ENCODE results near the gene SIX3.

The SIX3 gene

DNA sequence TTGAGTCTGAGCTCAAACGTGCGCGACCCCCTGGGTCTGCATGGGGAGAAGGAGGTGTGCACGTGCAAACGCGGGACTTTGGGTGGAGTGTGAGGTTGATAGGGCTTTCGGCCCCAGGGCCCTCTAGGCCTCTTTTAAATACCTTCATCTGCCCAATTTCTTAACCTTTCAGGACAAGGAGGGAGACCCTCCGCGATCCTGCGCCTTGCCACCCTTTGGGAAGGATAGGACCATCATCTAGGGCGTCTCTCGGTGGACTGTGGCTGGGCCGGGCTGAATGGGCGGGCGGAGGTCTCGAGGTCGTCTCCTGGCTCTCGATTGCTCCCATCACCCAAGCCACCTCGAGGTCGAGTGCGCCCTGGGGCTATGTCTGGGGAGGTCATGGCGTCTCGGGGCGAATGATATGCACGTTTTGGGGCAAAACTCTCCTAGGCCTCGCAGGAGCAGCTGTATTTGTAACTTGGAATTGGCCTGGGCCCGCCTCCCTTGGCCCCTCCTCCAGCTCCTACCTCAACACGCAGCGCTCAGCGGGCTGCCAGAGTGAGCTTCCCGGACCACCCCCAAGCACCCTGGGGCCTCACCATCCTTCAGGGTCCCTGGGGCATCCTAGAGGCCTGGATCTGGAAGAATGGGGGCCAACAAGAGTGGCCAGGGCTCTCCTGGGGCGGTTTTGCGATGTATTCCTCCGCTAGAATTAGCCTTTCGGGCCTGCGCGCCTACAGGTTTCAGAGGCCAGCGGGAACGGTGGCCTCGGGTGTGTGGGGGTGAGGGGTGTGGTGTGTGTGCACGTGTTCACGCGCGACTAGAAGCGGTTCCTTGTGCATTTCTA lies 8.7 kb upstream of the SIX3 start:
- peaks cover 0 to 9% of the 10 kb centered on the region in 2 donors for H3K9me3 ChIP-seq (replicated peaks in 1 of 2; ENCODE audit: control insufficient read depth in 2 of 2, insufficient read depth in 1 of 2, low read depth in 1 of 2, low read length in 2 of 2)
- no peak overlapping the region for H2AFZ ChIP-seq (ENCODE audit: low read length)
- peaks cover 0 to 100% (median 0%) of the 10 kb centered on the region in 3 experiments for H3K27me3 ChIP-seq (ENCODE audit: control insufficient read depth in 3 of 3, insufficient read depth in 3 of 3, low read depth in 1 of 3, low read length in 3 of 3)
- H3K4me1 ChIP-seq (ENCODE audit: control insufficient read depth in 2 of 2, insufficient read depth in 1 of 2, low read depth in 1 of 2, low read length in 2 of 2), result peaks cover 20 to 31% of the 10 kb centered on the region in 2 donors
- H3K4me3 ChIP-seq (ENCODE audit: low read length in 2 of 2), result peak overlapping the region in 1 of 2 donors; percentile 86
- H3K79me1 ChIP-seq (ENCODE audit: low read depth, low read length), result peaks cover 13% of the 10 kb centered on the region
- H4K91ac ChIP-seq (ENCODE audit: low read depth, low read length, poor library complexity), result no peak overlapping the region
- peak overlapping the region; percentile 95 for H3K9ac ChIP-seq (ENCODE audit: low read depth, low read length, poor library complexity)
- no peak overlapping the region for H2AK5ac ChIP-seq (ENCODE audit: low read depth, low read length)
- H3K4ac ChIP-seq (ENCODE audit: low read length), result no peak overlapping the region
- H4K8ac ChIP-seq (ENCODE audit: low read depth, low read length), result no peak overlapping the region
- H2BK120ac ChIP-seq (ENCODE audit: low read depth, low read length), result peak overlapping the region; percentile 100
- no peak overlapping the region for H3K14ac ChIP-seq (ENCODE audit: low read length)
- no peak for DNase-seq (ENCODE audit: low spot score)
- peak overlapping the region; percentile 94 for H3K4me2 ChIP-seq (ENCODE audit: insufficient read depth, low read length, poor library complexity, severe bottlenecking)
- no peak overlapping the region for H3K23ac ChIP-seq (ENCODE audit: low read depth, low read length, poor library complexity)
- H3K18ac ChIP-seq (ENCODE audit: low read length), result peak overlapping the region; percentile 93
- H2BK12ac ChIP-seq (ENCODE audit: low read length), result peak overlapping the region; percentile 73
- H2BK5ac ChIP-seq (ENCODE audit: low read length), result peak overlapping the region; percentile 98
- no CpG with 5 or more reads among the region's 45 CpGs for WGBS, 2 donors (ENCODE audit: extremely low coverage in 2 of 2, insufficient read length in 2 of 2, insufficient replicate concordance in 1 of 2)
- no peaks in the 10 kb centered on the region for H3K36me3 ChIP-seq (replicated peaks in 1 of 2; ENCODE audit: control insufficient read depth in 2 of 2, insufficient read depth in 2 of 2, low read length in 2 of 2)
- H3K27ac ChIP-seq (replicated peaks; ENCODE audit: low read length), result no peak overlapping the region
- peak overlapping the region; percentile 95 for H2BK15ac ChIP-seq (ENCODE audit: low read length)

DNA sequence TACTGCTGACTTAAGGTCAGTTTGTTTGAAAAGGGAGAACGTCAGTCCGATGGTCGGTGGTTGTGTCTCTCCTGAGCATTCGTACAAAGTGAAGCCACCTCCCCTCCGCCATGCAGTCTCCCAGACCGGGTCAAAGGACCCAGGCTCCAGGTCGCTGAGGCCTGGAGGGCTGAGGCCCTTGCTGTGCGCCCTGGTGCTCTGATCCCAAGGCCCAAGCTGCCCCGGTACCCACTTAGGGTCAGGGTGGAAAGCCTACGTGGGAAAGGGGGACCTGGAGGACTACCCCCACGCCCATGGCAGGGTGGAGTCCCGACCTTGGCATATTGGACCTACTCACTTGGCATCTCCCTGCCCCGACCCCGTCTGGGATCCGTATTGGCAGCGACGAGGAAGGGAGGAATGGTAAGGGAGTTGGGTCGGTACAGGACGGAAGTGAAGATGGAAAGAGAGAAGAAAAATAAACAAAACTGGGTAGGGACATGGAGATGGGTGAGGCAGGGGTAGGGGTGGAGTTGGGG lies 8.0 kb upstream of the SIX3 start:
- H3K4me2 ChIP-seq (ENCODE audit: insufficient read depth, low read length, poor library complexity, severe bottlenecking), result peak overlapping the region; percentile 94
- DNase-seq (ENCODE audit: low spot score), result no peak
- no peak overlapping the region for H2AFZ ChIP-seq (ENCODE audit: low read length)
- H3K4me1 ChIP-seq (ENCODE audit: control insufficient read depth in 2 of 2, insufficient read depth in 1 of 2, low read depth in 1 of 2, low read length in 2 of 2), result peaks cover 15 to 31% of the 10 kb centered on the region in 2 donors
- peaks cover 13% of the 10 kb centered on the region for H3K79me1 ChIP-seq (ENCODE audit: low read depth, low read length)
- peak overlapping the region; percentile 95 for H2BK15ac ChIP-seq (ENCODE audit: low read length)
- peaks cover 0 to 100% (median 0%) of the 10 kb centered on the region in 3 experiments for H3K27me3 ChIP-seq (ENCODE audit: control insufficient read depth in 3 of 3, insufficient read depth in 3 of 3, low read depth in 1 of 3, low read length in 3 of 3)
- H2AK5ac ChIP-seq (ENCODE audit: low read depth, low read length), result peak overlapping the region; percentile 96
- peak overlapping the region; percentile 95 for H3K9ac ChIP-seq (ENCODE audit: low read depth, low read length, poor library complexity)
- peak overlapping the region; percentile 58 for H3K23ac ChIP-seq (ENCODE audit: low read depth, low read length, poor library complexity)
- peaks cover 0 to 9% of the 10 kb centered on the region in 2 donors for H3K9me3 ChIP-seq (replicated peaks in 1 of 2; ENCODE audit: control insufficient read depth in 2 of 2, insufficient read depth in 1 of 2, low read depth in 1 of 2, low read length in 2 of 2)
- no peak overlapping the region for H3K4ac ChIP-seq (ENCODE audit: low read length)
- H4K8ac ChIP-seq (ENCODE audit: low read depth, low read length), result no peak overlapping the region
- peak overlapping the region; percentile 93 for H3K18ac ChIP-seq (ENCODE audit: low read length)
- H3K27ac ChIP-seq (replicated peaks; ENCODE audit: low read length), result peak overlapping the region; percentile 6
- peak overlapping the region; percentile 82 for H3K14ac ChIP-seq (ENCODE audit: low read length)
- H4K91ac ChIP-seq (ENCODE audit: low read depth, low read length, poor library complexity), result no peak overlapping the region
- peak overlapping the region; percentile 100 for H2BK120ac ChIP-seq (ENCODE audit: low read depth, low read length)
- no peaks in the 10 kb centered on the region for H3K36me3 ChIP-seq (replicated peaks in 1 of 2; ENCODE audit: control insufficient read depth in 2 of 2, insufficient read depth in 2 of 2, low read length in 2 of 2)
- peak overlapping the region; percentile 73 for H2BK12ac ChIP-seq (ENCODE audit: low read length)
- H2BK5ac ChIP-seq (ENCODE audit: low read length), result peak overlapping the region; percentile 98
- H3K4me3 ChIP-seq (ENCODE audit: low read length in 2 of 2), result peak overlapping the region in 1 of 2 donors; percentile 86
- WGBS, 2 donors (ENCODE audit: extremely low coverage in 2 of 2, insufficient read length in 2 of 2, insufficient replicate concordance in 1 of 2), result no CpG with 5 or more reads among the region's 19 CpGs

DNA sequence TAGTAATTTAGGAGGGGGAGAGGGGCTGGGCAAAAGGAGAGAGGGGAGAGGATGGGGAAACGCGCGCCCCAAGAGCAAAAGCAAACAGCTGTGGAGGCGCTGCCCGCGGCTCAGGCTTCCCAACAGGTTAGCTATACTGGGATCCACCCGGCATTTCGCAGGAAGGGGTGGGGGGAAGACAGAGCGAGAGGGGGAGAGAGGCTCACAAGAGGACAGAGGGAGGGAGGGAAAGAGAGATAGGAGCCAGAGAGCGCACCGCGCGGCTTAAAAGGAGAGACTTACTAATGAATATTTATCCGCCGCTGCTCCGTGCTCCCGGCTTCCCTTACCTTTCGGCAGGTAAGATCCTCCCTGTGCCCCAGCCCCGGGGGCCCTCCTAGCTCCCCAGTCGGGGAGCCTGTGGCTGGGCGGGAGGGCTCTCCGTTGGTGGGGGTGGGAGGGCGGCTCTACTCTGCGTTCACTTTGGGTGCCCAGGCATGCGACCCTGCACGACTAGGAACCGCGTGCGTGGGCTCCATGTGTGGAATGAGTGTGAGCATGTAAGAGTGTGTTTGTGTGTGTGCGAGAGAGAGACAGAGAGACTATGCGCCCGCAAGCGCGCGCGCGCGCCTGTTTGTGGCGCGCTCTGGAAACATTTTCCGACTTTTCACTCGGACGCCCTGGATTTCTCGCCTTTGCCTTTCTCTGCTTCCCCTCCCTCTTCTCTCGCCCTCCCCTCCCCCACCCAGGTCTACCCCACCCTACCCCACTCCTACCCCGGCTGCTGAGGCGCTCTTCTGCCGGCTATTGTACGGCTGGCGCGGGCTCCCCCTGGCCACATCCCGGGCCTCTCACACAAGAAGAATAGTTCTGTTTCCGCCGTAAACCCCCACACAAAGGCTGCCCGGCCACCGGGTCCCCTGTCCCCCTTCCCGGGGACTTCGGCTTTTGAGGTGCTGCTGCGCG lies 7.2 kb upstream of the SIX3 start:
- DNase-seq (ENCODE audit: low spot score), result no peak
- Histone ChIP-seq H3K27ac (replicated peaks; ENCODE audit: low read length) (peak overlapping the region; percentile 87), H3K4me1 (ENCODE audit: control insufficient read depth in 2 of 2, insufficient read depth in 1 of 2, low read depth in 1 of 2, low read length in 2 of 2) (peaks cover 18 to 31% of the 10 kb centered on the region in 2 donors), H3K14ac (ENCODE audit: low read length) (peak overlapping the region; percentile 100), H3K79me1 (ENCODE audit: low read depth, low read length) (peaks cover 11% of the 10 kb centered on the region), H3K9ac (ENCODE audit: low read depth, low read length, poor library complexity) (peak overlapping the region; percentile 95), H3K18ac (ENCODE audit: low read length) (peak overlapping the region; percentile 99), H2BK120ac (ENCODE audit: low read depth, low read length) (peak overlapping the region; percentile 100), H2BK15ac (ENCODE audit: low read length) (peak overlapping the region; percentile 95), H2BK5ac (ENCODE audit: low read length) (peak overlapping the region; percentile 98), H3K27me3 (ENCODE audit: control insufficient read depth in 3 of 3, insufficient read depth in 3 of 3, low read depth in 1 of 3, low read length in 3 of 3) (peaks cover 0 to 100% (median 0%) of the 10 kb centered on the region in 3 experiments), H3K4ac (ENCODE audit: low read length) (peak overlapping the region; percentile 87), H4K8ac (ENCODE audit: low read depth, low read length) (no peak overlapping the region), H3K9me3 (replicated peaks in 1 of 2; ENCODE audit: control insufficient read depth in 2 of 2, insufficient read depth in 1 of 2, low read depth in 1 of 2, low read length in 2 of 2) (peaks cover 0 to 9% of the 10 kb centered on the region in 2 donors), H2AFZ (ENCODE audit: low read length) (peak overlapping the region; percentile 96), H3K4me2 (ENCODE audit: insufficient read depth, low read length, poor library complexity, severe bottlenecking) (peak overlapping the region; percentile 94), H2AK5ac (ENCODE audit: low read depth, low read length) (peak overlapping the region; percentile 96), H4K91ac (ENCODE audit: low read depth, low read length, poor library complexity) (no peak overlapping the region), H3K36me3 (replicated peaks in 1 of 2; ENCODE audit: control insufficient read depth in 2 of 2, insufficient read depth in 2 of 2, low read length in 2 of 2) (no peaks in the 10 kb centered on the region), H3K4me3 (ENCODE audit: low read length in 2 of 2) (peak overlapping the region; percentile 47 to 86), H2BK12ac (ENCODE audit: low read length) (peak overlapping the region; percentile 49), H3K23ac (ENCODE audit: low read depth, low read length, poor library complexity) (no peak overlapping the region)
- no CpG with 5 or more reads among the region's 60 CpGs for WGBS, 2 donors (ENCODE audit: extremely low coverage in 2 of 2, insufficient read length in 2 of 2, insufficient replicate concordance in 1 of 2)

Data from neuronal stem cell (in vitro differentiated cells).